AG09309 (cell line): ENCODE data around the gene FGF22.

ENCODE experiments used
- DNase-seq: peaks from one replicate; pipeline ENCODE4 v3.0.0-alpha.2; 2010; ENCODE audit warnings: low read depth
- H3K4me3 ChIP-seq: 2 replicates; pipeline ENCODE4 v1.5.1; 2011; ENCODE audit warnings: mild to moderate bottlenecking, low read depth, low read length, moderate library complexity; ENCODE audit not compliant: control insufficient read depth
- TF ChIP-seq, protein P1 (sequence below): IDR thresholded peaks from 2 replicates; pipeline ENCODE4 v1.5.1; 2011; ENCODE audit warnings: mild to moderate bottlenecking, low read depth, low read length, inconsistent platforms; ENCODE audit not compliant: insufficient read depth, control insufficient read depth; ENCODE audit errors: missing control alignments

FGF22 gene

DNA sequence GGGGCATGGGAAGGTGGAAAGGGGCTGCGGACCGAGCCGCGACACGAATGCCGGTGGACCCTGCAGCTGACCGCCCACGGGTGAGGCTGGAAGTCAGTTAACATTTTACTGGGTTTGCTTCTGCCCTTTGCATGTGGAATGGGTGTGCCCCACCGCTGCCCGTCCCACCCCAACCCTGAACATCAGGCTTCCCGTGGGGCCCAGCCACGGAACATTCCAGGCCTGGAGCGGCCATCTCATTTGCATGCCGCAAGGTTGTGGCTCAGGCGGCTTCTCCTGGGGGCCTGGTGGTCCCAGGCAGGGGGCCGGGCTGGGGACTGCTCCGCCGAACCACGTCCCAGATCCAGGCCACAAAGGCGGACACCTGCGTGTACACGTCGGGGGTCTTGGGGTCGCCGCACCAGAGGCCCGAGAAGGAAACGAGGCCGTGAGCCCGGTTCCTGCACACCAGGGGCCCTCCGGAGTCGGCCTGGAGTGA, 45.8 kb downstream of the FGF22 start:
- H3K4me3 ChIP-seq: no peak overlapping the region
- DNase-seq: no peak
- TF ChIP-seq, protein P1, sequence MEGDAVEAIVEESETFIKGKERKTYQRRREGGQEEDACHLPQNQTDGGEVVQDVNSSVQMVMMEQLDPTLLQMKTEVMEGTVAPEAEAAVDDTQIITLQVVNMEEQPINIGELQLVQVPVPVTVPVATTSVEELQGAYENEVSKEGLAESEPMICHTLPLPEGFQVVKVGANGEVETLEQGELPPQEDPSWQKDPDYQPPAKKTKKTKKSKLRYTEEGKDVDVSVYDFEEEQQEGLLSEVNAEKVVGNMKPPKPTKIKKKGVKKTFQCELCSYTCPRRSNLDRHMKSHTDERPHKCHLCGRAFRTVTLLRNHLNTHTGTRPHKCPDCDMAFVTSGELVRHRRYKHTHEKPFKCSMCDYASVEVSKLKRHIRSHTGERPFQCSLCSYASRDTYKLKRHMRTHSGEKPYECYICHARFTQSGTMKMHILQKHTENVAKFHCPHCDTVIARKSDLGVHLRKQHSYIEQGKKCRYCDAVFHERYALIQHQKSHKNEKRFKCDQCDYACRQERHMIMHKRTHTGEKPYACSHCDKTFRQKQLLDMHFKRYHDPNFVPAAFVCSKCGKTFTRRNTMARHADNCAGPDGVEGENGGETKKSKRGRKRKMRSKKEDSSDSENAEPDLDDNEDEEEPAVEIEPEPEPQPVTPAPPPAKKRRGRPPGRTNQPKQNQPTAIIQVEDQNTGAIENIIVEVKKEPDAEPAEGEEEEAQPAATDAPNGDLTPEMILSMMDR: no peak

DNA sequence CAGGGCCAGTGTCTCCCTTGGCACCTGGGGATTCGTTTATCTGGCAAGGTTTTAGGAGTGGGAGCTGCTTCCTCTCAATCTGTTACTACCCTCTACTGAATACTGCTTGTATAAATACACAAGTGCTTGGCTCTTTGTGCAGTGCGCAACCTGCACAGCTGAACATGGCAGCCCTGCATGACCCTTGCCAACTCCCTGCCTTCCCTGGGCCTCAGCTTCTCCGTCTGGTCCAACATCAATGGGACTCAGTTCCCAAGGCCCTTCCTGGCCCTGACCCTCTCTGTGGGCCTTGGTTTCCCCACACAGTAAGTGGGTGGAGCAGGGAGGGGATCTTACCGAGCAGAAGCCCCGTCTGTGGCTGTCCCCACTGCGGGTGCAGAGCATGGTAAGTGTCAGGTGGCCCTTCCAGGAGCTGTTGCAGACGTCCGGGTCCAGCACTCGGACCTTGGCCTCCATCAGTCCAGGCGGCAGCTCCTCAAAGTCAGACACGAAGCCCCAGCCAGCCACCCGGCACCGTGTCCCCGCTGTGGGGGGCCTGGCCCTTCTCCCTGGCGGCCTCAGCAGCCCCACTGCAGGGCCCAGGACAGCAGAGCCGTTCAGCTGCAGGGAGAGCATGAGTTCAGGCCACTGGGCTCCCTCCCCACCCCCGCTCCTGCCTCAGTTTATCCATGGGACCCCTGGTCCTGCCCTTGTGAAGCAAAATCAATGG, 47.1 kb downstream of the FGF22 start:
- TF ChIP-seq, protein P1: no peak
- no peak overlapping the region for H3K4me3 ChIP-seq
- DNase-seq: no peak

DNA sequence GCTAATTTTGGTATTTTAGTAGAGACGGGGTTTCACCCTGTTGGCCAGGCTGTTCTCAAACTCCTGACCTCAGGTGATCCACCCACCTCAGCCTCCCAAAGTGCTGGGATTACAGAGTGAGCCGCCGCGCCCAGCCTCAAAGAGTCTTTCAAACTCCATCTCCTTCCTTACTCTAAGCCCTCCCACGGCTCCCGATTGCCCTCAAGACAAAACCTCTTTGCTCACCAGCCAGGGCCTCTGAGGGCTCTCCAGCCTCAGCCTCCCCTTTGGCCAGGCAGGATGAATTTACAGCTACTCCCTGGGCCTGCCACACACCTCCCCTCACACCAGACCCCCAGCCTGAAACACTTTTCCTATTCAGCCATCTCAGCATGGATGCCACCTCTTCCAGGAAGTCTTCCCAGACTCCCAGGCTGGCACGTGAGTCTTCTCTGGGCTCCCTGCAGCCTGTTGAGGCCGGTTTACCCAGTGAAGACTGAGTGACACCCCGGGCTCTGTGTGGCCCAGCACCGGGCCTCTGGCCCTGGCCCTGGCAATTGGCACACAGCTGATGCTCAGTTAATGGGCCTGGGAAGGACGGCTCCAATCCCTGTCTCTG, 48.0 kb downstream of the FGF22 start:
- no peak for DNase-seq
- TF ChIP-seq, protein P1: no peak
- no peak overlapping the region for H3K4me3 ChIP-seq

DNA sequence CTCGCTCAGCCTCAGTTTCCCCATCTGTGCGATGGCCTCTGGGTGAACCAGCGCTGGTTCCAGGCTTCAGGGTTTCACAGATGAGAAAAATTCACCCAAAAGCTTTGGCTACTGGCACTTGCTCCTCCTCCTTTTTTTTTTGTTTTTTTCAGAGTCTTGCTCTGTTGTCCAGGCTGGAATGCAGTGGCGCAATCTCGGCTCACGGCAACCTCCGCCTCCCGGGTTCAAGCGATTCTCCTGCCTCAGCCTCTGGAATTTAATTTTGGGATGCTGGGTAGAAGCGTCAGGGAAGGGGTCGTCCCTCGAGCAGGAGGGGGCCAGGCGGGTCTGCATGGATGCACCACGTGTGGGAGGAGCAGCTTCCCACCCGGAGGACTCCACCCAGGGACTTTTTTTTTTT, 48.5 kb downstream of the FGF22 start:
- no peak for DNase-seq
- no peak overlapping the region for H3K4me3 ChIP-seq
- TF ChIP-seq, protein P1: no peak

DNA sequence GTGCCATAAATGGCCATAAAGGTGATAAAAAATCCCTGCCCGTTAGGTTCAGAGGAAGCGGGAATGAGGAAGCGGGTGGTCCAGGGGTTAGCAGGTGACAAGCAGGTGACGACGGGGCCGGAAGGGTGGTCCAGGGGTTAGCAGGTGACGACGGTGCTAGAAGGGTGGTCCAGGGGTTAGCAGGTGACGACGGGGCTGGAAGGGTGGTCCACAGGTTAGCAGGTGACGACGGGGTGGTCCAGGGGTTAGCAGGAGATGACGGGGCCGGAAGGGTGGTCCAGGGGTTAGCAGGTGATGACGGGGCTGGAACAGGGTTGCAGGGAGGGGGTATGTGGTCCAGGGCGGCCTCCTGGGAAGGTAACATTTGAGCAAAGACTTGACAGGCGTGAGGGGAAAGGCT, 49.3 kb downstream of the FGF22 start:
- H3K4me3 ChIP-seq: no peak overlapping the region
- no peak for DNase-seq
- TF ChIP-seq, protein P1: no peak

DNA sequence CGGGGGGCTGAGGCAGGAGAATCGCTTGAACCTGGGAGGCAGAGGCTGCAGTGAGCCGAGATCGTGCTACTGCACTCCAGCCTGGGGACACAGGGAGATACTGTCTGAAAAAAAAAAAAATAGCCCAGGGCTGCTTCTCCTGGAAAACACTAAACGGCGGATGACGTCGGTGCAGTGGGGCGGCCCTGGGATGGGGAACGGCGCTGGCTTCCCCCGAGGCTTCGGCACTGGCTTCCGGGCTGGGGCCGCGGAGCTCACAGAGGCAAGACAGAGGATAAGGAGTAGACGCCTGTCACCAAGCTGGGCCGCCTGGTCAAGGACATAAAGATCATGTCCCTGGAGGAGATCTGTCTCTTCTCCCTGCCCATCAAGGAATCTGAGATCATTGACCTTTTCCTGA, 50.5 kb downstream of the FGF22 start:
- TF ChIP-seq, protein P1: no peak
- DNase-seq: no peak
- no peak overlapping the region for H3K4me3 ChIP-seq
